HG03175 (cell line): ENCODE data around the gene CDCA4.

Source experiments
- ATAC-seq: cut with Tn5 transposase; IDR thresholded peaks from one replicate; pipeline ENCODE4 v1.9.1; 2021; ENCODE audit warnings: mild to moderate bottlenecking, moderate library complexity; ENCODE audit not compliant: unreplicated experiment

Gene CDCA4

DNA sequence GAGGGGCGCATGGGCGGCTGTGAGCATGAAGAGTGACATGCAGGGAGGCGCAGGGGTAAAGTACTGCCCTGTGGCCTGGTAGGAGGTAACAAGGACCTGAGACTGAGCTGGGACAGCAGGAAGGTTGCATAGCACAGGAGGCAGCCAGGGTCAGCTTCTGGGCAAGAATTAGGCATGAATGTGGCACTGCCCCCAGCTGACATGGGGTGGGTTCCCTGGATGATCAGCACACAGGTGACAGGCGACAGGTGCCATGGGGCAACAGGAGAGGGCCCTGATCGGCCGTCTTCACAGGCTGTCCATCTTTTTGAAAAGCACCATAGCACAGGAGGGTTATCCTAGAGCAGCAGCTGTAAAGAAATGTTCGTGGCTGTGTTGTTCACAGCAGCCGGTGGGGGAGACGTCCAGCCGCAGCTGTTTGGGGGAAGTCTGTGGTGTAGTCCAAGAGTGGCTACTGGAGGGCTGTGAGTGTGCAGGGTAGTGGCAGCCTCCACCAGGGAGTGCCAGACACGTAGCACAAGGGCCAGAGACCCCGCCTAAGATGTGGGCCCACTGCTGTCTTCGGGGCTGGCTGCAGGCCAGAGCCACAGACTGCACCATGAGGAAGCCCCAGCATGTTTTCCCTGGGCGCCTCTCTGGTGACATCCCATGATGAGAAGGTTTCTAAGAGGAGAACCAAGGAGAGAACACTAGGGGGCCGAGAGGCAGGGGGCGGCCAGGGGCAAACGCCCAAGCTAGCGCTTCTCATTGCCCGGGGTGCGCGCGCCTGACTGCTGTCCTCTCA lies 26.9 kb downstream of the CDCA4 start:
- ATAC-seq: no peak

DNA sequence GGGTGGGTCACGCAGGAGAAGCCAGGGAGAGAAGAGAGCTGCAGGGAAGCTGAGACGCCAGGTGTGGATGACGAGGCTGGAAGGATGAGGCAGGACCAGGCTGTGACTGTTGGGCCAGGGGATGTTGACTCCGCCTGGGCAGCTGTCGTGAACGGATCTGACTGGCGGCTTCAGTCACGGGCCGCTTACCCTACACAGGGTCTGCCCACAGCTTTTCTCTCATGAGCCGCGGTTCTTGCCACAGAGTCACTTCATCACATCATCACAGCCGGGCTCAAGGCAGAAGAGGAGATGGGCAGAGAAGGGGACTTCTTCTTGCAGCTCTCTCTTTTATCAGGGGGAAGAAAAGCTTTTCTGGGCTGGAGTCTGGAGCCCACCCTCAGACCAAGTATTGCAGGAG lies 27.6 kb downstream of the CDCA4 start:
- no peak for ATAC-seq

DNA sequence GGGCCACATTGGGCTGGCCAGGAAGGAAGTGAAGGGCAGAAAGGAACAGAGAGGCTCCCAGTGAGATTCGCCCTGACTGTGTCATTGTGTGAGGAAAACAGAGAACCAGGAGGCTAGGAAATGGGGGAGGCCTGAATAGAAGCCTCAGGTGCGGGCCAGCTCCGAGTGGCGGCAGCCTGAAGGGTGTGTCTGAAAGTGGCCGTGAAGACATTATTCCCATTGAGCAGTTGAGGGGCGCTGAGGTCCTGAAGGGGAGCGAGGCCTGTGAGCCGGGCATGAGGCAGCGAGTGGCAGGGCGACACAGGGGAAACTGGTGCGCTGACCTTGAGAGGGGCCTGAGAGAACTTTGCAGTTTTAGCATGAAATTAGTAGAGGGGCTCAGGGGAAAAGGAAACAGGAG lies 28.4 kb downstream of the CDCA4 start:
- no peak for ATAC-seq

DNA sequence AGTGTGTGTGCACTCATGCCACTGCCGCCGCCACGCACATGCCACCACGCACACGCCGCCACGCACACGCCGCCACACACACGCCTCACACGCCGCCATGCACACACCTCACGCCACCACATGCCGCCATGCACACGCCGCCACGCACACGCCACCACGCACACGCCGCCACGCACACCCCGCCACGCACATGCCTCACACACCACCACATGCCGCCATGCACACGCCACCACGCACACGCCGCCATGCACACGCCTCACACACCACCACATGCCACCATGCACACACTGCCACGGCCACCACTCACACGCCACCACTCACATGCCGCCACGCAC lies 29.0 kb downstream of the CDCA4 start:
- ATAC-seq: no peak

DNA sequence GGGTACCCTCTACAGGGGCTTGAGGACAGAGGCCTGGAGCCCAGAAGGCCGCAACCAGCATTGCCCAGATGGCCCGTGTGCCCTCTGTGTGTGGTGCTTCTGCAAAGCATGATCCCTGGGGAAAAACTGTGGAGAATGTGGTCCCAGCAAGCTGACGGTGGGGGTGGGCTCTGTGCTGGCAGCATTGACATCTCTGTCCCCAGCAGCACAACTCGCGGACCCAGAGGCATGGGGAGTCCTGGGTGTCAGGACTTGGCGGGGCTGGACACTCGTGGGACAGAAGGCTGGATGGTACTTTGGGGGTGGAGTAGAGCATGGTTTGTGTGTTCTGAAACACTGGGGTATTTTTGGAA lies 31.0 kb downstream of the CDCA4 start:
- ATAC-seq: no peak

DNA sequence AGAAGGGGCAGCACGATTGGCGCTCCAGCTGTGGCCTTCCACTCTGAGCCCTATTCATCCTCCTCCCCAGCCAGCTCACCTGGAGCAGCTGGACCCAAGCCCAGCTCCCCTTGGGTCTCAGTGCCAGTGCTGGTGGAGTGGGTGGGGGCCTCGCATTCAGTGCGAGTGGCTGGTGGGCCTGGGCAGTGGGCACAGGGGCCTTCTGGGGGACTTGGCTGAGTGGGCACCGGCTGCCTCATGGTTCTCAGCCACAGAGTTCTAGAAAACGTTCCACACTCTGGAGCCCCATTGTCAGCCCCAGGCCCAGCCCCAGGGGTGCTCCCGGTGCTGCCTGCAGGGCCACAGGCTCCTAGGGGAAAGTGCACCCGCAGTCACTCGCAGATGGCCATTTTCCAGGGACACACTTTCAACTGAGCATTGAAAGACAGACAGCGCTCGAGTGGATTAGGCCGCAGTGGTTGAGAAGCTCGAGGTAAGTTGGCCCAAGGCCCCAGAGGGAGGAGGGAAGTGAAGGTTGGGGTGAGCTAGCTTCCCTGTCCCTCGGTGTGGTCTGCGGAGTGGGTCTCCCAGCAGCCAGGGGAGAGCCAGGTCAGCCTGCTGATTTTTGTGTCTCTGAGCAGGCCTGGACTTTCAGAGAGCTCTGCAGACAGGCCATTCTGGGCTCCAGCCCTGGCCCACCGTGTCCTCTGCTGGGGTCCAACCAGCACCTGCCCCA lies 31.5 kb downstream of the CDCA4 start:
- ATAC-seq: no peak

DNA sequence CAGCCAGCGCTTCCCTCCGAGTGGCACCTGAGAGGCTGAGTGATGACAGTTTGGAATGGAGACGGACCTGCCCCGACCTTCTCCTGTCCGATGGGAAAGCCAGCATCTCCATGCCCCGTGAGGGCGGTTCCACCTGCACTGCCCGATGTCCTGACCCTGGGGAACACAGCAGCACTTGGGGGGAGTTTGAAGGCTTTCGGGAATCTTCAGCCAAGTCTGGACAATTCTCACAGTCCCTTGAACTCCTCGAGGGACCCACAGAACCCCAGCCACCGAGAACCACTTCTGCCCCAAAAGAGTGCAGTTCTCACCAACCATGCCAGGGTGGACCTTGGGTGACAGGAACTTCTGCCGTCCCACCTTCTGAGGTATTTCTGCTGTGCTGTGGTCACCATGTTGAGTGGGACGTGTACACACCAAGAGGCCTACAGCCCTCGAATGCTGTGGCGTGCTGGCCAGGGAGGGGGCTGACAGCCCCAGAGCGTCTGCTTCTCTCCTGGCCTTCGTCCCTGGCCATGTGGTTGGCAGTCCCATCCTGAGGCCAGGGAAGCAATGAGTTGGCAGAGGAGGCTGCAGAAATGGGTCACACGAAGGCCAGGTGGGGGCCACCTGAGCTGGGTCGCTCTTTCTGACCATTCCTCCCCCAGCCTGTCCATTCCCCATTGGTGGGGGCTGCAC lies 34.3 kb downstream of the CDCA4 start:
- ATAC-seq: no peak

DNA sequence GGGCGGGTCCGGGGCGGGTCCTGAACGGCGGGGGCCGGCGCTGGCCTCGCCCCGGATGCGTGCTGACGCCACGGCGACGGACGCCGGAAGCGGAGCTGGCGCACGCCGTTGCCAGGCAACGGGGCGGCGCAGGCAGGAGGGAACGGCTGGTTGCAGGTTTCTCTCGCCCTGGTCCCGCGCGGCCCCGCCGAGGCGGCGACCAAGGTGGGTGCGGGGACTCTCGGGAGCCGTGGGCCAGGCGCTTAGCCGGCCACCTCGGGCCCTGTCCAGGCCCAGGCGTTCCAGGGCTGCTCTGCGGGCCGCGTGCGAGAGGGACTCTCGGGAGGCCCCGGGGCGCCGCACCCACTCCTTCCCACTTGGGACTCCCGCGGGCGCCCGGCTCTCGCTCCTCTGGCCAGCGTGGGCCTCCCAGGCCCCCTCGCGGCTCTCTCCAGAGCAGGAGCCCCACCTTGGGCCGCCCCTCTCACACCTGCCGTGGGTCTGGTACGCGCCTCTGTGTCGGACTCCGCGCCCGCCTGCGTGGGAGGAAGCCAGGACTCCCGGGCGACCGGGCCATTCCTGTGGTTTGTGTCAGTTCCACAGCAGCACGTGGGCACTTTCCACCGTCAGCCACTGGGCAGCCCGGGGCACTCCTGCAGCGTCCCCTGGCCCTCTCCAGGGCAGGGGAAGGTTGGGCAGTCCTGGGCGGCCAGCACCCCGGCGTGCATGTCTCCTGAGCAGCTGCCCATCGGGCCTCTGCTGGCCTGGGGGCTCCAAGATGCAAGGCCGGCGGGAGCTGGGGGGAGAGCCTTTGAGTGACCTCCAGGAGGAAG lies 35.0 kb downstream of the CDCA4 start, which contains the start of gene CLBA1:
CLBA1 (plus strand) TSS at position 114 of the 812 bp plus-strand sequence; CDS start at position 758, 644 bp downstream.
- peak; percentile 95 for ATAC-seq

DNA sequence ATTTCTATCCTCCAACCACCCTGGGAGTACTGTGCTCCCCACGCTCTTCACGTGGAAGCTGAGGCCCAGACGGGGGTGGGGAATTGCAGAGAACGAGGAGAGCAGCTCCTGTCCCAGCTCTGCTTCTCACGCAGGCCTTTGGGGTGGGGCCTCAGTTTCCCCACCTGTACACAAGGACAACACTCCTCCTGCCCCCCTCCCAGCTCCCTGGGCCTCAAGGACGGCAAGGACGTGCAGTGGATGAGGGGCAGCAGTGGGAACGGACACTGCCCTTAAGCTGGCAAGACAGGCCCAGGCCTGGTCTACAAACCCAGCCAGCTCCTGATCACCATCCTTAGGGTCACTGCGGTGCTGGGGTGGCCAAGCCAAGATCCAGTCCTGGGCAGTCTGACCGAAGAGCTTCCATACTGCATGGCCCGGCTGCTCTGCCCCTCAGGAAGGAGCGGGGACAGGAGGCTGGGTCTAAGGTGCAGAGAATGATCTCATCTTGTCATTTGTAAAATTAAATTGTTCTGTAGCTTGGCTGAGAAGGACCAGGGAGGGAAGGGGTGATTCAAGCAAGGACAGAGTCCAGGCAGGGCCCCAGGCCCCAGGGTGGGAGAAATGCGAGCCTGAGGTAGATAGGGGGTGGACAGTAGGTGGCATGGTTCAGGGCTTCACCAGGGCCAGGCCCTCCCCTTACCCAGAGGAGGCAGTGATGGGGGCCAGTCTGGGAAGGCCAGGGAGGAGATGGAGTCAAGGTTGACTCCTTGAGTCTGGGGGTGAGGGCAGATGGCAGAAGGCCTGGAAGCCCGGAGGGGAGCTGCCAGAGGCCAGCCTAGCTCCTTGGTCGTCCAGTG lies 36.6 kb downstream of the CDCA4 start:
- ATAC-seq: no peak

DNA sequence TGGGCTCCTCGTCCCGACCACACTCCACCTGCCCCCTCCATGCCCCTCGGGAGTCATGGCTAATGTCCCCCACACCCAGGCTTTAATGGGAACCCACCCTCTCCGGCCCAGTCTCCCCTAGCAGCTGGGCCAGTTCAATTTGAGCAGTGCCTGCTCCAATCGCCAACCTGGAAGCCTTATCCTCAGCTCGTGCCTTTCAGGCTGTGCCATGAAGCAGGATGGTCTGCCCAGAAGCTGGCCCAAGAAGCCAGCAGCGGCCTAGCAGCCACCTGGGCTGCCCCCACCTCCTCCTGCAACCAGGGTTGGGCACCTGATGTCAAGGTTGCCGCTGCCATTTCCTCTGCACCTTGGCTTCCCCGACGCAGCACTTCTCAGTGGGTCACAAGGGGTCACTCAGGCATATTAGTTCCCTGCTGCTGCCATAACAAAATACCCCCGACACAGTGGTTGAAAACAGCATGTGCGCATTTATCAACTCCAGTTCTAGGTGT lies 37.6 kb downstream of the CDCA4 start:
- ATAC-seq: no peak

DNA sequence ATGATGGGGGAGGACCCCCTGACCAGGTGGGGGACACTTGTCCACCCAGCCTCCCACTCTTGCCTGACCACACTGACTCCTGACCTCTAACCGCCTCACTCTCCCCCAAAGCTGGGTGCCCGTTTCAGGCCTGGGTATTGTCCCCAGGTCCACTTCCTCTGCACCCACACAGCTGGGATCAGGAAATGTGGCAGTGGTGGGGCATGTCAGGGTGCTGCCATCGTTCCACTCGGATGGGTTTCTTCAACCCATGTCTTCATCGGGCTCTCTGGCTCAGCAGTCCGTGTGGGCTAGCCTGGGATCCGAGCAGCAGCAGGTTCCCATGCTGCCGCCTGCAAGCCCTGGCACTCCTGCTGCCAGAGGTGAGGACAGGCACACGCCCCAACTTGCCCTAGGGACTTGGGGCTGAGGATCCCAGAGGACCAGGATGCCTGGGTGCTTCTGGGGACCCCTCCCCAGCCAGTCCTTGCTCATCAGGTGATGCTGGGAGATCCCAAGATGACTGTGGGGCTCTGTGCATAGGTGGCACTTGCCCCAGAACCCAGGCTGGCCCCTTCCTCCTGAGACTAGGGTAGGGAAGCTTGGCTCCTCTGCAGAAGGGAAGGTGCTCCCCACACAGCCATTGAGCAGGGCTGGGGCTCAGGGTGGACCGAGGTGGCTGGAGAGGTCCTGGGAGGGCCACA lies 38.2 kb downstream of the CDCA4 start:
- no peak for ATAC-seq

DNA sequence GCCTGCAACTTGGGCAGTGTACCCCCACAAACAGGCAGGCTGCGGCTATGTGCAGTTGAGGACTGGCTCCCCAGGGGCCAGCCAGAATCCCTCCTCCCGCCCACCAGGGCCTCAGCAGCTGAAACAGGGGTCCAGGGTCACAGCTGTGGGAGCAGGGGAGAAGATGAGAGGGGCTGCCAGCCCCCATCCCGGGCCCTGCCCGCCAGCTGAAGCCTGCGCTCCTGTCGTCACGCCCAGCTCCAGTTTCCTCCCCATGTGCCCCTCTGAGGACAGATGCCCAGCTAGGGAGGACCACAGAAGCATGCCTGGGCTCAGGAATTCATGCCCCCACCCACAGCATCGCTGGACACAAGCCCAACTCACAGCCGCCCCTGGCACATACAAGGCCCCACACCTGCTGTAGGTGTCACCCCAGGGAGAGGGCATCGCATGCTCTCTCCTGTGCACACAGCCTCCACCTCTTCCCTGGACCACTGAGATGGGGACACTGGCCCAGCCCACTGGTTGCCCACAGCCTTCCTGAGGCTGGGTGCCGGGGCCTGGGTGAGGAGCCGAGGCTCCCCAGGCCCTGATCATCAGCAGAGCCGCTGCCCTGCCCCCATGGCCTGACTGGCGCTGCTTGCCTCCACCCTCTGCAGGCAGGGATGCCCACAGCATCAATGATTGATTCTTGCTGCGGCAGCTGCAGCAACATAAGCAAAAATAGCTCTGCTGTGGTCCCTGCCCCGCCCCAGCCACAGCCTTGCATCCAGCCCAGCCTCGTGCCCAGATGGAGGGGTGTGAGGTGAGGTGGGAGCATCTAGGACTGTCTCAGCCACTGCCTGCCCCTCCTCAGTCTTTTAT lies 39.0 kb downstream of the CDCA4 start:
- no peak for ATAC-seq

DNA sequence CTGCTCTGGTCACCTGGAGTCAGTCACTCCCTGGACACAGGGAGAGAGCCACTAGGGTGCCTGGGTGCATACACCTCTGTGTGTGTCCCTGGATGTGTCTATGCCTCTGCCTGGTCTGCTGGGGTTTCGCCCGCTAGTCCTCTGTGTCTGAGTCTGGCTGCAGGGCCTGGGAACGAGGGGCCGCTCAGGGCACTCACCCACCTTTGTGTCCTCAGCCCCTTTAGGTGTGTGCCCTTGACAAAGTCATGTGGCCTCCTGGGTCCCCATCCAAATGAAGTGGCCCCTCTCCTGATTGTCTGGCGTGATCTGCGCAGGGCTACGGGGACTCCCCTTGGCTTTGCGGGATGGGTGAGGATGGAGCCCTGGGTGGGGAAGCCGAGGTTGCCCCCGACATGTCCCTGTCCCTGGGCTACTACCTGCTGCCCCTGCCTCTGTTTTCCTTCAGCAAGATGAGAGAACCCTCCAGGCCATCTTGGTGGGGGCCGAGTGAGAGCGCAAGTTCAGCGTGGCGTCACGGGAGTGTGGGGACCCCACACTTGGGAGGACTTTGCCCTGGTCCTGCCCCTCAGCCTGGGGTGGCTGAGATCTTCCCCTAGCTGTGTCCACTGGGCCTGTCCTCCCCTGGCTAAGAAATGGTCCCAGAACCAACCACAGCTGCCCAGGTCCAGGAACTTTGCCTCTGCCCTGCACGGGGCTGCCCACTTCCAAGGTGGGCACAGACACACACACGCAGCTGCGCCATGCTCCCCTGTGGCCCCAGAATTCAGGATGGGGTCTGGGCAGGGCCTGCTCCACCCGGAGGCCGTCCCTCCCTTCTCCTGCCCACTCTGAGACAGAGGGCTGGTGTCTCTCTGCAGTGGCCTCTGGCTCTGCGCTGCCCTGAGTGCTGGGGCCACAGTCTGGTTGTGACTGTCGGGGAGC lies 40.0 kb downstream of the CDCA4 start:
- ATAC-seq: no peak

DNA sequence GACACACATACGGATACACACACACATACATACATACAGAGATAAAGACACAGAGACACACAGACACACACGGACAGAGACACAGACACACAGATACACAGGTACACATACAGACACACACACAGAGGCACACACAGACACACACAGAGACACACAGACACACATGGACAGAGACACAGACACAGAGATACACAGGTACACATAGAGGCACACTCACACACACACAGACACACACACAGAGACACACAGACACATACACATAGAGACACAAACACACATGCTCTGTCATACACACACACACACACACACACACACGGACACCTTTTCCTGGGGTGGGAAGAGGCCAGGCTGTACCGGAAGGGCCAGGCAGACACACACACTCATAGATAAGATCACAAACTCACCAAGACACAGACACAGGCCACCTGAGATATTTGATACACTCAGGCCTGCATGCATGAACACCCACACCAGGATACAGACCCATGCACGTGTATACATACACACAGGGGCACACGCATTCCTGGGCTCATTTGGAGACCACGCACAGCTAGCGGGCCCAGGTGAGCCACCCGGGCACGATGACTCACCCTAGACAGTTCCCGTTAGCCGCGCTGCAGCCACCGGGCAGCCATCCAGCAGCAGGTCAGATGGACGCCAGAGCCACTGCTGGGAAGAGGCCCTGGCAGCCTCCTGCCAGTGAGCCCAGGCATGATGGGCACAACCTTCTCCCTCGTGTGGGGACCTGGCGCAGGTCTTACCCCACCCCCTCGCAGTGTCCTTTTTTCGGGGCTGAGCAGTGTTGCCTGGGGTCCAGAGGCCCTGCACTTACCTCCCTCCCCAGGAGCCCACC lies 40.9 kb downstream of the CDCA4 start:
- no peak for ATAC-seq

DNA sequence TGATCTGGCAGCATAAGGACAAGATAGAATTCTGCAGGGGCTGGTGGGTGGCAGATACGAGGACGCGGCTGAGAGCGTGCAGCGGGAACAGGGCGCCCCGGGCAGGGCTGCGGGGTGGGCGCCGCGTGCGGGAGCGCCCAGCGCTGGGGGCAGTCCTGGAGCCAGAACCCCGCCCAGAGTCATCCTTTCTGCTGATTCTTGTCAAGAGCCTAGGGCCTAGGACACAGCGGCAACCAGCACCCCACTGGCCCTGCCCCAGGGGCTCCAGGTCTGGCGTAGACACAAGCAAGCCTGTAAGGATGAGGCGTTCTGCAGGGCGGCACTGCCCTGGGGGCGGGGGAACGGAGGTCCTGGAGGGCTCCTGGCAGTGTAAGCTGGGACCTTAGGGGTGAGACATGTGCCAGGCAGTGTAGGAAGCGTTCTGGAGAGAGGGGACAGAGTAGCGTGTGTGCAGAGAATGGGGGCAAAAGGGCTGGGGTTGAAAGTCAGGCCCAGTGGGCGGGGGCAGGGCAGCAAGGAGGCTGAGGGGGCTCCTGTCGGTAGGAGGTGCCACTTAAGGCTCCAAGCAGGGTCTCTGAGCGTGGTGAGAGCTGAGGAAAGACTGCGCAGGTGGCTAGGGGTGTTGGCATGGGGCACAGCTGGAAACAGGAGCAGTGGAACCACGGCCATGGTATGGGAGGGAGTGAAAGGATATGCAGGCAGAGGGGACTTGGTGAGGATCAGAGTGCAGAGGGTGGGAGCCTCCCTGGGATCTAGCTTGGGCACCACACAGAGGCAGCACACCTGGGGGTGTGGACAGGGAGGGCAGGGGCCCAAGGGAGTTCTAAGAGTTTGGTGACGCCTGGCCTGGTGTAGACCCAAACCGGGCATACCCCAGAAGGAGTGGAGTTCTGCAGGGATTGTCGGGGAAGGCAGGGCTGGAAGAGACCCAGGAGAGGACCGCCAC lies 41.9 kb downstream of the CDCA4 start:
- no peak for ATAC-seq
